K562 (cell line): ENCODE data around the gene SFXN5. TPM values are rescaled to one million over a fixed set of nuclear protein-coding genes. Genes with fewer than 3 reads are reported as not detected.

Source experiments
- ATAC-seq: fragments of 200-7000 bp; cut with Tn5 transposase; 3 replicates; pipeline ENCODE4 v1.9.1; 2020; ENCODE audit warnings: moderate library complexity
- BruUV-seq: library from RNA; stranded (reverse); fragments of 400-500 nt; replicated peaks from 2 replicates; lab custom pipeline; 2021; lab: Mats Ljungman, UMichigan
- CTCF ChIA-PET: fragments of 300-600 bp; formaldehyde crosslinking; extraction: SDS; loops from one replicate; lab custom pipeline; 2021; ENCODE audit warnings: low intra/inter-chr PET ratio; lab: Yijun Ruan, JAX
- POLR2A ChIA-PET: fragments of 300-600, 350-650 bp; sonication (Branson Sonifier 250); formaldehyde crosslinking; extraction: SDS; loops from one replicate; lab custom pipeline; 2021; ENCODE audit warnings: antibody characterized with exemption, inconsistent platforms; lab: Yijun Ruan, JAX
- DNase-seq, 4 experiments: peaks; one replicate each; pipeline versions ENCODE4 v3.0.0 to v3.0.0-alpha.2; 2011 to 2018; ENCODE audit warnings: low spot score in 3 of 4, mixed read lengths in 3 of 4; ENCODE audit errors: extremely low read depth in 1 of 4
- FAIRE-seq: peaks from 2 replicates; lab custom pipeline; 2011; peaks lifted over from hg19 to GRCh38; lab: Jason Lieb, UNC
- H2AFZ ChIP-seq: 2 replicates; pipeline ENCODE4 v1.6.0; 2011; ENCODE audit warnings: low read depth, low read length, control low read depth, inconsistent platforms
- H3K27ac ChIP-seq: fragments of 200-600 bp; 3 replicates; pipeline ENCODE4 v1.8.0; 2011; ENCODE audit warnings: low read depth, mild to moderate bottlenecking, control low read depth, inconsistent platforms, low read length, moderate library complexity, mixed read lengths; ENCODE audit errors: extremely low read depth
- H3K27me3 ChIP-seq, 2 experiments: fragments of 300-600 bp in 1 of 2; 2 replicates in 1 of 2; 3 replicates in 1 of 2; pipeline versions ENCODE4 v1.6.0 to v1.8.0; 2011; ENCODE audit warnings: inconsistent platforms in 2 of 2, low read length in 2 of 2, mild to moderate bottlenecking in 1 of 2, mixed read lengths in 1 of 2, moderate library complexity in 1 of 2; ENCODE audit not compliant: control insufficient read depth in 2 of 2, insufficient read depth in 2 of 2
- H3K36me3 ChIP-seq: fragments of 300-600 bp; 3 replicates; pipeline ENCODE4 v1.8.0; 2011; ENCODE audit warnings: mild to moderate bottlenecking, low read length, inconsistent platforms; ENCODE audit not compliant: control insufficient read depth, insufficient read depth
- H3K4me1 ChIP-seq, 2 experiments: fragments of 200-600 bp in 1 of 2; replicated peaks in 1 of 2; 2 replicates in 1 of 2; 3 replicates in 1 of 2; pipeline versions ENCODE4 v1.5.1 to v1.8.0; 2011; ENCODE audit warnings: inconsistent platforms in 2 of 2, low read length in 2 of 2, mild to moderate bottlenecking in 1 of 2, mixed read lengths in 1 of 2, moderate library complexity in 1 of 2; ENCODE audit not compliant: control insufficient read depth in 2 of 2, insufficient read depth in 2 of 2
- H3K4me2 ChIP-seq: 2 replicates; pipeline ENCODE4 v1.6.1; 2011; ENCODE audit warnings: low read length, control low read depth, inconsistent platforms, mixed read lengths; ENCODE audit not compliant: insufficient read depth
- H3K4me3 ChIP-seq: fragments of 200-600 bp; sonication (generic), shearing (Covaris generic); 2 replicates; pipeline ENCODE4 v1.5.1; 2016; ENCODE audit warnings: control low read depth, inconsistent platforms
- H3K79me2 ChIP-seq: fragments of 200-600 bp; 3 replicates; pipeline ENCODE4 v1.8.0; 2011; ENCODE audit warnings: low read length, inconsistent platforms; ENCODE audit not compliant: control insufficient read depth, insufficient read depth
- H3K9ac ChIP-seq, 2 experiments: 2 replicates each; pipeline versions ENCODE4 v1.6.0 to v1.6.1; 2011; ENCODE audit warnings: low read depth in 2 of 2, low read length in 2 of 2, control low read depth in 1 of 2, inconsistent platforms in 1 of 2, mild to moderate bottlenecking in 1 of 2, mixed read lengths in 1 of 2; ENCODE audit not compliant: insufficient read depth in 1 of 2
- H3K9me1 ChIP-seq: one replicate; pipeline ENCODE4 v1.6.0; 2011; ENCODE audit warnings: inconsistent platforms, mild to moderate bottlenecking, low read length, moderate library complexity; ENCODE audit not compliant: control insufficient read depth, insufficient read depth
- H3K9me3 ChIP-seq: replicated peaks from 2 replicates; pipeline ENCODE4 v1.5.1; 2011; ENCODE audit warnings: low read depth, low read length, inconsistent platforms; ENCODE audit not compliant: control insufficient read depth, insufficient read depth
- H4K20me1 ChIP-seq: replicated peaks from 2 replicates; pipeline ENCODE4 v1.6.1; 2011; ENCODE audit warnings: low read length, inconsistent platforms, mixed read lengths; ENCODE audit not compliant: control insufficient read depth, insufficient read depth
- E2F8 ChIP-seq: fragments of 450-650 bp; IDR thresholded peaks from 2 replicates; pipeline ENCODE4 v1.7.1; 2018; ENCODE audit warnings: mild to moderate bottlenecking, low read depth; ENCODE audit not compliant: partially characterized antibody
- HDGF ChIP-seq: fragments of 450-650 bp; IDR thresholded peaks from 2 replicates; pipeline ENCODE4 v1.6.1; 2016
- MYC ChIP-seq, 2 experiments: fragments of 250-450 bp in 1 of 2; sonication (Bioruptor Pico) in 1 of 2; IDR thresholded peaks; 2 replicates each; pipeline versions ENCODE4 v1.5.1 to v1.6.1; 2012 to 2021; ENCODE audit warnings: low read depth in 2 of 2, borderline replicate concordance in 1 of 2, improper control_type of control experiment in 1 of 2, low read length in 1 of 2, mild to moderate bottlenecking in 1 of 2, moderate library complexity in 1 of 2
- RBM25 ChIP-seq: fragments of 200-400 bp; formaldehyde crosslinking; IDR thresholded peaks from 2 replicates; pipeline ENCODE4 v1.6.1; 2018; ENCODE audit warnings: low read length, low read depth, moderate library complexity; ENCODE audit not compliant: severe bottlenecking
- SRSF7 ChIP-seq: fragments of 200-400 bp; formaldehyde crosslinking; optimal IDR thresholded peaks from 2 replicates; pipeline ENCODE3; 2017; ENCODE audit warnings: mild to moderate bottlenecking, low read depth, low read length
- ZEB2 ChIP-seq: fragments of 450-650 bp; IDR thresholded peaks from 2 replicates; pipeline ENCODE4 v1.6.1; 2016
- ZFP36 ChIP-seq: fragments of 150-350 bp; IDR thresholded peaks from 2 replicates; pipeline ENCODE4 v1.6.1; 2018; ENCODE audit warnings: low read length, low read depth; ENCODE audit not compliant: partially characterized antibody
- ZNF354B ChIP-seq: fragments of 250-450 bp; sonication (Bioruptor Pico); IDR thresholded peaks from 2 replicates; pipeline ENCODE4 v1.4.0; 2020
- WGBS: fragments of 100-300 bp; shearing (Covaris generic); methylation state at CpG from one replicate; pipeline ENCODE4 v1.1.6; 2016; ENCODE audit warnings: low coverage, mixed read lengths; ENCODE audit not compliant: insufficient coverage; ENCODE audit errors: missing lambda C conversion rate; 5-methylcytosine and 5-hydroxymethylcytosine counted together
- in situ Hi-C: fragments of 300-500 bp; cut with MboI; formaldehyde crosslinking; loops from 4 replicates; pipeline ENCODE4 v1.15.0; 2018; ENCODE audit warnings: inconsistent platforms, mixed read lengths
- intact Hi-C: fragments of 100-400 bp; cut with micrococcal nuclease; formaldehyde crosslinking; loops from 2 replicates; pipeline ENCODE4 v1.14.2; 2022
- polyA plus RNA-seq, 8 experiments: library from polyadenylated mRNA; depleted of rRNA in 4 of 8; stranded (reverse) in 5 of 8; unstranded in 3 of 8; fragments of >200 nt; fragmentation: Nextera tagmentation in 2 of 8; fragmentation: Illumina TruSeq in 1 of 8; extraction: Ambion mirVana in 2 of 8; extraction: Trizol in 1 of 8; gene quantifications; 2 replicates each; pipeline versions ENCODE4 v1.2.1 to v1.2.3, GENCODE V29; 2011 to 2014; ENCODE audit warnings: inconsistent platforms in 1 of 8, missing spikeins in 1 of 8
- total RNA-seq, 7 experiments: library from RNA; depleted of rRNA in 6 of 7; stranded (reverse); fragments of >200 nt in 6 of 7; fragmentation: Illumina TruSeq in 2 of 7; extraction: Trizol in 2 of 7; gene quantifications; 2 replicates each; pipeline versions ENCODE4 v1.2.1 to v1.2.3, GENCODE V29; 2011 to 2021; ENCODE audit warnings: low replicate concordance in 1 of 7
- TF ChIP-seq, protein P1 (sequence below), 2 experiments: fragments of 450-650 bp in 1 of 2; sonication (generic) in 1 of 2; formaldehyde crosslinking in 1 of 2; IDR thresholded peaks in 1 of 2; conservative IDR thresholded peaks in 1 of 2; 2 replicates each; pipeline versions ENCODE4 v1.6.1 to v1.8.1; 2016 to 2023; ENCODE audit warnings: mild to moderate bottlenecking in 2 of 2, moderate library complexity in 2 of 2, inconsistent platforms in 1 of 2, missing genetic modification reagents in 1 of 2
- TF ChIP-seq, protein P2 (sequence below): fragments of 200-800 bp; sonication (Bioruptor generic); IDR thresholded peaks from 2 replicates; pipeline ENCODE4 v1.6.1; 2016; ENCODE audit warnings: missing genetic modification characterization, missing compliant biosample characterization

SFXN5 gene
- total and polyA plus RNA-seq, 9 of the 15 experiments (the other 6 are each of a cell fraction or from before 2014, with no cell fraction given): 8.3 to 22.6 (median 16.0) TPM

- Histone ChIP-seq H3K79me2 (no peaks in the 10 kb centered on the region), H3K27ac (no peak overlapping the region), H3K4me1 (peaks cover 0 to 4% of the 10 kb centered on the region in 2 experiments; a peak in 2 of 5 replicates), H3K9me1 (no peaks in the 10 kb centered on the region), H3K4me3 (no peak overlapping the region), H3K4me2 (no peak overlapping the region), H3K36me3 (no peaks in the 10 kb centered on the region), H4K20me1 (peaks cover 9% of the 10 kb centered on the region; the same call in 1 of the 2 replicates), H2AFZ (no peak overlapping the region), H3K9me3 (no peaks in the 10 kb centered on the region), H3K27me3 (no peaks in the 10 kb centered on the region), H3K9ac (no peak overlapping the region)
- in situ Hi-C loops: no loop called here
- ChIA-PET POLR2A (interaction anchor here (0.9 kb wide), 1 partner anchor 12 kb away, joined by 3 read pairs; no protein-coding TSS in a partner anchor), CTCF (no interaction called here)
- DNase-seq (no peak), FAIRE-seq (no peak), ATAC-seq (no peak)
- intact Hi-C loops: no loop called here
- WGBS: 68% methylated on average over 2 of the region's 2 CpGs
- no TSS peak for BruUV-seq
- TF ChIP-seq ZFP36 (peak; percentile 41), E2F8 (no peak), RBM25 (peak; percentile 64), ZEB2 (no peak), ZNF354B (CRISPR knock-in tag) (no peak), SRSF7 (no peak), HDGF (no peak), MYC (IDR thresholded peaks at IDR 0.05; ENCODE audit: low read depth, low read length) (no peak), MYC (CRISPR knock-in tag; IDR thresholded peaks at IDR 0.05; ENCODE audit: borderline replicate concordance, low read depth) (no peak)
- TF ChIP-seq, protein P1, sequence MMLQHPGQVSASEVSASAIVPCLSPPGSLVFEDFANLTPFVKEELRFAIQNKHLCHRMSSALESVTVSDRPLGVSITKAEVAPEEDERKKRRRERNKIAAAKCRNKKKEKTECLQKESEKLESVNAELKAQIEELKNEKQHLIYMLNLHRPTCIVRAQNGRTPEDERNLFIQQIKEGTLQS (IDR thresholded peaks at IDR 0.05): no peak
- TF ChIP-seq, protein P1 (CRISPR knock-in tag; conservative IDR thresholded peaks at IDR 0.05): no peak
- TF ChIP-seq, protein P2, sequence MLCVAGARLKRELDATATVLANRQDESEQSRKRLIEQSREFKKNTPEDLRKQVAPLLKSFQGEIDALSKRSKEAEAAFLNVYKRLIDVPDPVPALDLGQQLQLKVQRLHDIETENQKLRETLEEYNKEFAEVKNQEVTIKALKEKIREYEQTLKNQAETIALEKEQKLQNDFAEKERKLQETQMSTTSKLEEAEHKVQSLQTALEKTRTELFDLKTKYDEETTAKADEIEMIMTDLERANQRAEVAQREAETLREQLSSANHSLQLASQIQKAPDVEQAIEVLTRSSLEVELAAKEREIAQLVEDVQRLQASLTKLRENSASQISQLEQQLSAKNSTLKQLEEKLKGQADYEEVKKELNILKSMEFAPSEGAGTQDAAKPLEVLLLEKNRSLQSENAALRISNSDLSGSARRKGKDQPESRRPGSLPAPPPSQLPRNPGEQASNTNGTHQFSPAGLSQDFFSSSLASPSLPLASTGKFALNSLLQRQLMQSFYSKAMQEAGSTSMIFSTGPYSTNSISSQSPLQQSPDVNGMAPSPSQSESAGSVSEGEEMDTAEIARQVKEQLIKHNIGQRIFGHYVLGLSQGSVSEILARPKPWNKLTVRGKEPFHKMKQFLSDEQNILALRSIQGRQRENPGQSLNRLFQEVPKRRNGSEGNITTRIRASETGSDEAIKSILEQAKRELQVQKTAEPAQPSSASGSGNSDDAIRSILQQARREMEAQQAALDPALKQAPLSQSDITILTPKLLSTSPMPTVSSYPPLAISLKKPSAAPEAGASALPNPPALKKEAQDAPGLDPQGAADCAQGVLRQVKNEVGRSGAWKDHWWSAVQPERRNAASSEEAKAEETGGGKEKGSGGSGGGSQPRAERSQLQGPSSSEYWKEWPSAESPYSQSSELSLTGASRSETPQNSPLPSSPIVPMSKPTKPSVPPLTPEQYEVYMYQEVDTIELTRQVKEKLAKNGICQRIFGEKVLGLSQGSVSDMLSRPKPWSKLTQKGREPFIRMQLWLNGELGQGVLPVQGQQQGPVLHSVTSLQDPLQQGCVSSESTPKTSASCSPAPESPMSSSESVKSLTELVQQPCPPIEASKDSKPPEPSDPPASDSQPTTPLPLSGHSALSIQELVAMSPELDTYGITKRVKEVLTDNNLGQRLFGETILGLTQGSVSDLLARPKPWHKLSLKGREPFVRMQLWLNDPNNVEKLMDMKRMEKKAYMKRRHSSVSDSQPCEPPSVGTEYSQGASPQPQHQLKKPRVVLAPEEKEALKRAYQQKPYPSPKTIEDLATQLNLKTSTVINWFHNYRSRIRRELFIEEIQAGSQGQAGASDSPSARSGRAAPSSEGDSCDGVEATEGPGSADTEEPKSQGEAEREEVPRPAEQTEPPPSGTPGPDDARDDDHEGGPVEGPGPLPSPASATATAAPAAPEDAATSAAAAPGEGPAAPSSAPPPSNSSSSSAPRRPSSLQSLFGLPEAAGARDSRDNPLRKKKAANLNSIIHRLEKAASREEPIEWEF (CRISPR knock-in tag): no peak
These were observed 122.5 kb downstream of the SFXN5 start for GRCh38 chr2:72949045-72949444.
